HG02588 (cell line): ENCODE results near the gene ZNF469.

ENCODE experiments used
- ATAC-seq: cut with Tn5 transposase; IDR thresholded peaks from one replicate; pipeline ENCODE4 v1.9.1; 2021; ENCODE audit warnings: mild to moderate bottlenecking, moderate library complexity; ENCODE audit not compliant: unreplicated experiment

ZNF469 gene

GRCh38 chr16:88377961-88378360 is 4.8 kb upstream of the ZNF469 start:
- ATAC-seq = no peak

- ATAC-seq = no peak
Measured at GRCh38 chr16:88378401-88378800, 4.4 kb upstream of the ZNF469 start.

GRCh38 chr16:88378836-88379693 is 3.7 kb upstream of the ZNF469 start:
- ATAC-seq = no peak

- no peak for ATAC-seq
Measured at GRCh38 chr16:88379694-88380040, 3.1 kb upstream of the ZNF469 start.

- ATAC-seq = no peak
Measured at GRCh38 chr16:88380099-88380498, 2.7 kb upstream of the ZNF469 start.

- no peak for ATAC-seq
Measured at GRCh38 chr16:88380619-88381018, 2.1 kb upstream of the ZNF469 start.

GRCh38 chr16:88381820-88382451 is 823 bp upstream of the ZNF469 start:
- ATAC-seq = no peak

- ATAC-seq = no peak
Measured at GRCh38 chr16:88383401-88384221, 852 bp downstream of the ZNF469 start.

- ATAC-seq = no peak
Measured at GRCh38 chr16:88384222-88385111, 1.7 kb downstream of the ZNF469 start.

GRCh38 chr16:88385112-88385594 is 2.4 kb downstream of the ZNF469 start:
- no peak for ATAC-seq

GRCh38 chr16:88385831-88386815 is 3.4 kb downstream of the ZNF469 start:
- ATAC-seq = no peak

GRCh38 chr16:88387180-88387765 is 4.5 kb downstream of the ZNF469 start:
- no peak for ATAC-seq

GRCh38 chr16:88387941-88388627 is 5.3 kb downstream of the ZNF469 start:
- ATAC-seq = no peak

GRCh38 chr16:88389191-88389590 is 6.4 kb downstream of the ZNF469 start:
- no peak for ATAC-seq

GRCh38 chr16:88389621-88390160 is 6.9 kb downstream of the ZNF469 start:
- no peak for ATAC-seq

- ATAC-seq = no peak
Measured at GRCh38 chr16:88390265-88390664, 7.5 kb downstream of the ZNF469 start.

- ATAC-seq = no peak
Measured at GRCh38 chr16:88390735-88391134, 8.0 kb downstream of the ZNF469 start.
